Measurements from ENCODE around the gene CNNM3. TPM values are rescaled to one million over a fixed set of nuclear protein-coding genes. Genes with fewer than 3 reads are reported as not detected.

Gene CNNM3
- total RNA-seq, 1 donor from 2014 or later: 20.9 TPM

- Mint-ChIP-seq H3K27me3 (ENCODE audit: unreplicated experiment) (no peaks in the 10 kb centered on the region), H3K36me3 (ENCODE audit: unreplicated experiment) (no peaks in the 10 kb centered on the region), H3K4me1 (ENCODE audit: unreplicated experiment) (no peaks in the 10 kb centered on the region), H3K9me3 (ENCODE audit: unreplicated experiment) (no peaks in the 10 kb centered on the region), H3K27ac (ENCODE audit: unreplicated experiment) (no peak overlapping the region), H3K4me3 (ENCODE audit: unreplicated experiment) (no peak overlapping the region)
- no peak for TF ChIP-seq CTCF (IDR thresholded peaks at IDR 0.05)
- no peak for DNase-seq (ENCODE audit: extremely low spot score, unreplicated experiment)
These were observed 7.8 kb upstream of the CNNM3 start for GRCh38 chr2:96808176-96808837.

GRCh38 chr2:96809216-96809882 is 6.7 kb upstream of the CNNM3 start:
- no peak for TF ChIP-seq CTCF (IDR thresholded peaks at IDR 0.05)
- H3K4me3 Mint-ChIP-seq (ENCODE audit: unreplicated experiment): no peak overlapping the region
- H3K27me3 Mint-ChIP-seq (ENCODE audit: unreplicated experiment): no peaks in the 10 kb centered on the region
- no peak overlapping the region for H3K27ac Mint-ChIP-seq (ENCODE audit: unreplicated experiment)
- no peaks in the 10 kb centered on the region for H3K9me3 Mint-ChIP-seq (ENCODE audit: unreplicated experiment)
- no peak for DNase-seq (ENCODE audit: extremely low spot score, unreplicated experiment)
- no peaks in the 10 kb centered on the region for H3K36me3 Mint-ChIP-seq (ENCODE audit: unreplicated experiment)
- H3K4me1 Mint-ChIP-seq (ENCODE audit: unreplicated experiment): no peaks in the 10 kb centered on the region

GRCh38 chr2:96809951-96810782 is 5.9 kb upstream of the CNNM3 start:
- Mint-ChIP-seq H3K4me3 (ENCODE audit: unreplicated experiment) (no peak overlapping the region), H3K36me3 (ENCODE audit: unreplicated experiment) (no peaks in the 10 kb centered on the region), H3K27me3 (ENCODE audit: unreplicated experiment) (no peaks in the 10 kb centered on the region), H3K9me3 (ENCODE audit: unreplicated experiment) (no peaks in the 10 kb centered on the region), H3K27ac (ENCODE audit: unreplicated experiment) (no peak overlapping the region), H3K4me1 (ENCODE audit: unreplicated experiment) (peaks cover 4% of the 10 kb centered on the region)
- no peak for TF ChIP-seq CTCF (IDR thresholded peaks at IDR 0.05)
- DNase-seq (ENCODE audit: extremely low spot score, unreplicated experiment): no peak

- Mint-ChIP-seq H3K27ac (ENCODE audit: unreplicated experiment) (no peak overlapping the region), H3K4me3 (ENCODE audit: unreplicated experiment) (no peak overlapping the region), H3K4me1 (ENCODE audit: unreplicated experiment) (peaks cover 9% of the 10 kb centered on the region), H3K27me3 (ENCODE audit: unreplicated experiment) (no peaks in the 10 kb centered on the region), H3K36me3 (ENCODE audit: unreplicated experiment) (no peaks in the 10 kb centered on the region), H3K9me3 (ENCODE audit: unreplicated experiment) (no peaks in the 10 kb centered on the region)
- no peak for TF ChIP-seq CTCF (IDR thresholded peaks at IDR 0.05)
- DNase-seq (ENCODE audit: extremely low spot score, unreplicated experiment): no peak
These were observed 5.3 kb upstream of the CNNM3 start for GRCh38 chr2:96810783-96811192.

DNA sequence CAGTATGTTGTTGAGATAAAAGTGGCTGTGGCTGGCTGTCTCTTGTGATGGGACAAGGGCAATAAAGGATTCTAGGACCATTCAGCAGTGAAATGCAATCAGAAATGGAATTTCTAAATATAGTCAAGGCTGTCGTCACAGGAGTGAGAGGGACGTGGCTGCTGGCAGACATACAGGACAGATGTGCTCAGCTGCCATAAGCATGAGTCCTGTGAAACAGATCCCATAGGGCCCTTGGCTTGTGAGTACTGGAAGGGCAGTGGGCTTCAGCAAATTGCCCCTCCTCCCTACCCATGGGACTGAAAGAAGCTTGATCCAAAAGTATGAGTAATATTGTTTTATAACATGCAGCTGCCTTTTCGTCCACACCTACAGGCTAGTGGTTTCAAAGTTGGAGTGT is 4.2 kb upstream of the CNNM3 start:
- Mint-ChIP-seq H3K4me1 (ENCODE audit: unreplicated experiment) (peaks cover 9% of the 10 kb centered on the region), H3K4me3 (ENCODE audit: unreplicated experiment) (no peak overlapping the region), H3K27me3 (ENCODE audit: unreplicated experiment) (no peaks in the 10 kb centered on the region), H3K27ac (ENCODE audit: unreplicated experiment) (no peak overlapping the region), H3K9me3 (ENCODE audit: unreplicated experiment) (no peaks in the 10 kb centered on the region), H3K36me3 (ENCODE audit: unreplicated experiment) (no peaks in the 10 kb centered on the region)
- DNase-seq (ENCODE audit: extremely low spot score, unreplicated experiment): no peak
- no peak for TF ChIP-seq CTCF (IDR thresholded peaks at IDR 0.05)

Measured in osteocyte (in vitro differentiated cells).